Activated naive CD4-positive, alpha-beta T cell treated with anti-CD3 and anti-CD28 coated beads, Interleukin-2, amount 10 ng/mL, durations not matched to agents 7 days and 5 days (primary cell): ENCODE results near the gene DACT2.

Experiments used
- CTCF ChIA-PET: fragments of 350-600 bp; sonication (Branson Sonifier 250); formaldehyde crosslinking; loops from one replicate; lab custom pipeline; 2021; ENCODE audit warnings: antibody characterized with exemption; lab: Charles Lee
- DNase-seq: peaks from one replicate; pipeline ENCODE4 v3.0.0-alpha.2; 2020
- H3K27ac Mint-ChIP-seq: one replicate; pipeline ENCODE4 v1.8.0; 2021; ENCODE audit warnings: mild to moderate bottlenecking, moderate library complexity, mixed read lengths
- H3K27me3 Mint-ChIP-seq: one replicate; pipeline ENCODE4 v1.8.0; 2021; ENCODE audit warnings: mild to moderate bottlenecking, mixed read lengths
- H3K36me3 Mint-ChIP-seq: one replicate; pipeline ENCODE4 v1.8.0; 2021; ENCODE audit warnings: mixed read lengths
- H3K4me1 Mint-ChIP-seq: one replicate; pipeline ENCODE4 v1.8.0; 2021; ENCODE audit warnings: mixed read lengths
- H3K4me3 Mint-ChIP-seq: one replicate; pipeline ENCODE4 v1.8.0; 2021; ENCODE audit warnings: mild to moderate bottlenecking, moderate library complexity, mixed read lengths
- H3K9me3 Mint-ChIP-seq: one replicate; pipeline ENCODE4 v1.8.0; 2021; ENCODE audit warnings: mixed read lengths

DACT2 gene

DNA sequence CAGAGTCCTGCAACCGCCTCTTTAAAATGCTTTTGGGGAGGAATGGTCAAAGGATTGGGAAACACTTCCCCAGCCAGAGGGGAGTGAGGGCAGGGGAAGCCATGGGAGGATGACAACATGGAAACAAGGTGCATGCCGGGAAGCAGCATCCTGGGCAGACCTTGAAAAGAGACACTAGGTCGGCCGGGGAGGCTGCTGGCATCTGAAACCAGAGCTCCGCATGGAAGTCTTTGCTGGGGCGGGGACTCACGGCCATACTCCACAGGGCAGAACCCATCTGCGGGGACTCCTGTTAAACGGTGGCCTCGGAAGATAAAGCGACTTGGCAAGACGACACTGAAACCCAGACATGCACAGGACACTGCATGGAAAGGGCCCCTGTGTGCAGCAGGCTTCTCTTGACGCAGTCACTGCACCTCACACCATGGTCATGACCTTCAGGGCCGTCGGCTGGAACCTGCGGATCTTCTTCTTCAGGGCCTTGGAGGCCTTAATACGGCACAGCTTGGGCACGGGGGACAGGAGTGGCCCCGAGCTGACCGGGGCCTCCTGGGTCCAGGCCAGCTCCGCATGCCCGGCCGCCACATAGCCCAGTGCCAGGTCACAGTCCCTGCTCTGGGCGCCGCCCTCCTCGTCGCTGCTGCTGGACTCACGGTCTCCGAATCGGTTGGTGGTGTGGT, 12.4 kb downstream of the DACT2 start:
- Mint-ChIP-seq H3K27me3 (no peaks in the 10 kb centered on the region), H3K4me1 (no peaks in the 10 kb centered on the region), H3K36me3 (no peaks in the 10 kb centered on the region), H3K27ac (peak overlapping the region; percentile 43), H3K4me3 (no peak overlapping the region), H3K9me3 (no peaks in the 10 kb centered on the region)
- DNase-seq = no peak
- CTCF ChIA-PET = no interaction called here

- H3K27me3 Mint-ChIP-seq = peaks cover 13% of the 10 kb centered on the region
- no peak for DNase-seq
- H3K4me3 Mint-ChIP-seq = no peak overlapping the region
- CTCF ChIA-PET = no interaction called here
- H3K4me1 Mint-ChIP-seq = no peaks in the 10 kb centered on the region
- no peaks in the 10 kb centered on the region for H3K36me3 Mint-ChIP-seq
- no peaks in the 10 kb centered on the region for H3K9me3 Mint-ChIP-seq
- no peak overlapping the region for H3K27ac Mint-ChIP-seq
Observed at GRCh38 chr6:168305863-168306262, 13.7 kb downstream of the DACT2 start.

DNA sequence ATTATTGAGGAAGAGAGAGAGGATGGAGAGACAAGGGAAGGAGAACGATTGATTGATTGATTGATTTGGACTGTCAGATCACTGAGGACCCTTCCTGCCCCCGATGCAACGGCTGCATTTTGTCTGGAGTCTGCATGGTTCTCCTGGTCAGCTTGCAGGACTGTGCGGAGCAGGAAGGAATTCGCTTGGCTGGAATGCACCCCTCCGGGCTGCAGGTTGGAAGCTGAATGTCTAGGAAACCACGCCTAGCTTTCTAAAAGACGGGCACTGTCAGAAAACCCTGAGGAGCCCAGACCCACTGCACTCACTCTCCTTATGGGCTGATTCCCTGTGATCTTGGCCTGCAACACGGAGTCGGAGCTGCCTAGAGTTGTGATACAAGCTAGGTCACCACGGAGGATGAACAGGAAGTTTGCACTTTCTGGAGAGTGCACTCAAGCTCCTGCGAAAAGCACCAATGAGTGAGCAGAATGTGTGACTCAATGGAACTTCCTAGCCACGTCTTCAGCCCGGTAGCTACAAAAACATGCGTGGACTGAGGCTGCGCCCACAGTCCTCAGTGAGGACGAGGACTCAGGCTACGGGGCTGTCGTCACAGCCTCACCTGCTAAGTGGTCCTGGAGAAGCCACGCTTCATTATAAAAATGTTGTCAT, 14.4 kb downstream of the DACT2 start:
- Mint-ChIP-seq H3K27me3 (peaks cover 14% of the 10 kb centered on the region), H3K27ac (no peak overlapping the region), H3K4me1 (no peaks in the 10 kb centered on the region), H3K36me3 (no peaks in the 10 kb centered on the region), H3K9me3 (no peaks in the 10 kb centered on the region), H3K4me3 (no peak overlapping the region)
- no peak for DNase-seq
- CTCF ChIA-PET = no interaction called here

GRCh38 chr6:168304752-168305015, 14.9 kb downstream of the DACT2 start:
- Mint-ChIP-seq H3K27me3 (peaks cover 19% of the 10 kb centered on the region), H3K9me3 (no peaks in the 10 kb centered on the region), H3K4me3 (no peak overlapping the region), H3K27ac (no peak overlapping the region), H3K4me1 (no peaks in the 10 kb centered on the region), H3K36me3 (no peaks in the 10 kb centered on the region)
- no peak for DNase-seq
- CTCF ChIA-PET = no interaction called here

- no peak overlapping the region for H3K27ac Mint-ChIP-seq
- no peaks in the 10 kb centered on the region for H3K36me3 Mint-ChIP-seq
- H3K4me3 Mint-ChIP-seq = no peak overlapping the region
- no peaks in the 10 kb centered on the region for H3K9me3 Mint-ChIP-seq
- peaks cover 23% of the 10 kb centered on the region for H3K27me3 Mint-ChIP-seq
- no peak for DNase-seq
- CTCF ChIA-PET = no interaction called here
- no peaks in the 10 kb centered on the region for H3K4me1 Mint-ChIP-seq
Observed at GRCh38 chr6:168303982-168304751, 15.4 kb downstream of the DACT2 start.

DNA sequence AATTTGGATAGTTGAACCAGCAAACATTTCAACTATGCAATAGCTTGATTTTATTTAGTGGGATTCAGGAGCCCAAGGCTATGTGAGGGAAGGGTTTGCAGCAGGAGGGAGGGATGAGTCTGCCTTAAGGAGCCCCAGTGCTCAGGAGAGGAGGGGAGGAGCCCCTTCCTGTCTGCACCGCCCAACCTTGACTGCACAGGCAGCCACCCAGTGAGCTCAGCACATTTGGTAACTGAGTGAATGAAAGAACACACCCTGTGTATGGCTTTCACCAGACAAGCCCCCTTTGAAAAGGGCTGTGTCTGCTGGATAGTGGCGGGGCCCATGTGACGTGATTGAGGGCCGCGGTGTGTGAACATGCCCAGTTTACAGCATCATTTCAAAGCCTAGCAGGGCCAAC, 17.0 kb downstream of the DACT2 start:
- Mint-ChIP-seq H3K9me3 (no peaks in the 10 kb centered on the region), H3K36me3 (no peaks in the 10 kb centered on the region), H3K4me1 (no peaks in the 10 kb centered on the region), H3K27ac (no peak overlapping the region), H3K27me3 (peaks cover 23% of the 10 kb centered on the region), H3K4me3 (no peak overlapping the region)
- DNase-seq = no peak
- CTCF ChIA-PET = no interaction called here

DNA sequence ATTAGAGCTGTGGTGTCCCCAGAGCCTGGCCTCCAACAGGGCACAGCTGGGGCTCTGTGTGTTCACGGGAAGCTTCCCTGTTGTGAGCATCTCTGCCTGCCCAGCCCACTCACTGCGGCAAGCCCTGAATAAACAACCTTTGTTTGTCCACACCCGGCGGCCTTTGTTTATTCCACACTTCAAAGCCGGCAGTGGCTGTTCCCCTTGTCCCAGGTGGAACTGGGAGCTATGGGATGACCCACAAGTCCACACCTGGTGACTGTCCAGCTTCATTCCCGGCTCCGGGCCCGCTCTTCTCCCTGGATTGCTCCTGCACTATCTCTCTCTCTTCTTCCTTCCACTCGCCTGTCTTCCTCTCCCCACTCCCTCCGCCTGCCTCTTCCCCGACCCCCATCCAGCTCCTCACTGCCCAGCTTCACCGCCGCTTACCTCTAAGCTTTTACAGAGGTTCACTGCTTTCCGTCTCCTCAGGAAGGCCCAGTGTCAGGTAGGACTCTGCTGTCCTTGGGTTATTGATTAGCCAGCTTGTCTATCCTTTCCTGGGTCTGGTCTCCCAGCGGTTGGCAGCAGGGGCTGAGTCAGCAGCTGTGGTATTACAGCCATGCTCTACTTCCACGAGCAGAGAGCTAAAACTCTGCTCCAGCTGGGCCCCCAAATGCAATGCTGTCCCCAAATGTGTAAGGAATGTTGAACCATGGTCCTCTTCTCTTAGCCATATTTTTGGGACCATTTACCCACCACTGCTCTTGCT, 17.8 kb downstream of the DACT2 start:
- Mint-ChIP-seq H3K4me3 (no peak overlapping the region), H3K4me1 (no peaks in the 10 kb centered on the region), H3K9me3 (no peaks in the 10 kb centered on the region), H3K36me3 (no peaks in the 10 kb centered on the region), H3K27ac (no peak overlapping the region), H3K27me3 (peaks cover 23% of the 10 kb centered on the region)
- CTCF ChIA-PET = no interaction called here
- DNase-seq = no peak

- H3K27me3 Mint-ChIP-seq = peaks cover 25% of the 10 kb centered on the region
- H3K4me1 Mint-ChIP-seq = no peaks in the 10 kb centered on the region
Observed at GRCh38 chr6:168300975-168301647, 18.5 kb downstream of the DACT2 start.

DNA sequence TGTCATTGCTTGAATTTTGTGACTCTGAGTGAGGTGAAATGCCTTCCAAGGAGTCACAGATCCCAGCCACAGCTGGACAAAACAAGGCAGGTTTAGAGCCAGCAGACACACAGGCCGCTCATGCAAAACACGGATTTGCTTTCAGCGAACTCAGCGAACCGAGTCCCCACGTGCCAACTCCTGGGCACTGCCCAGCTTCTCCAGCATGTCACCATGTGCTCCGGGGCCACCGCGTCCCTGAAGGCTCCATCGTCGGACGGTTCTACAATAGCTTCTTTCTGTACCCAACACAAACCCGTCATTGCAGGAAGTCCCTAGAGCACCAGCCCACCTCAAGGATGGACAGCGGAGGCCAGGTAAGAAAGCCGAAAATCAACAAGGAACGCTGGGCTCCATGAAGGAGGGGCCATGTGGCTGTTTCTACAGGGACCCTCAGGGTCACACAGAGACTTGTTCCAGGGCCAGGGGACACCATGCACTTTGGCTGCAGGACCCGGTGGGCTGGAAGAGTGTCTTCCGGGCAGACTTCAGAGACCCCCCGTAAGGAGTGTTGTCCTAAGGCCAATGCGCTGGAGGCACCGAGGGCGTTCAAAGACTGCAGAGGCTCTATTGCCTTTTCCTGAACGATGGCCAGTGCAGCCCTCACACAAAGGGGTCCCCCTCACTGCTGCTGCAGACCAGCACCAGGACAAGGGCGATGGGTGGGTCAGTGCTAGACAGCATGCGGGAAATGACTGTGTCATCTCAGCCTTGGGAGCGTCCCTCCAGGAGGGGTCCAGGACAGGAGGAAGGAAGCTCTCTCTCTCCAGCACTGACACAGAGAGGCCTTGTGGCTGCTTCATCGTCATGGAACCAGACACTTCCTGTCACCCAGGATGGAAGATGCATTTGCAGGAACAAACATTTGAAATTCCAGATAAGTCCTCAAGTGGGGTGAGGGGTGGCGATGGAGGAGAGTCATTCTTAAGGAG, 19.8 kb downstream of the DACT2 start:
- H3K4me1 Mint-ChIP-seq = no peaks in the 10 kb centered on the region
- DNase-seq = no peak
- no peaks in the 10 kb centered on the region for H3K9me3 Mint-ChIP-seq
- peaks cover 30% of the 10 kb centered on the region for H3K27me3 Mint-ChIP-seq
- no peak overlapping the region for H3K4me3 Mint-ChIP-seq
- no peak overlapping the region for H3K27ac Mint-ChIP-seq
- CTCF ChIA-PET = no interaction called here
- H3K36me3 Mint-ChIP-seq = no peaks in the 10 kb centered on the region

More at GRCh38 chr6:168300975-168301647, 18.5 kb downstream of the DACT2 start:
- DNase-seq = no peak
- H3K36me3 Mint-ChIP-seq = no peaks in the 10 kb centered on the region
- H3K9me3 Mint-ChIP-seq = no peaks in the 10 kb centered on the region
- no peak overlapping the region for H3K4me3 Mint-ChIP-seq
- CTCF ChIA-PET = no interaction called here
- H3K27ac Mint-ChIP-seq = no peak overlapping the region

DNA sequence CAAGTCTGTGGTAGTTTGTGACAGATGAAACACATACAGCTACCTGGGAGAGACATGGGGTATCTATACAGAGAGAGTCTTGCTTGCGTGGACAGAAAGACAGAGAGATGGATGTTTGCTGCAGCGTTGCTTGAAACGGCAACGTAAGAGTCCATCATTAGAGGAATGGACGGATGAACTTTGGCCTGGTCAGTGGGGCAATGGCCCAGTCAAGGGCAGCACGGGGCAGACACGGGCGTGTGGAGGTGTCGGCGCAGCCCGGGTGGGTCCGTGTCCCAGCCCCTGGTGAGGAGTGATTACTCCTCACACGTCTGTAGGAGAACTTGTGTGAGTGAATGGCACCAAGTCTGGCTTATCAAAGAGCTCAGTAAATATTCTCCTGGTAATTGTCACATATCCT, 21.9 kb downstream of the DACT2 start:
- H3K27ac Mint-ChIP-seq = no peak overlapping the region
- CTCF ChIA-PET = no interaction called here

DNA sequence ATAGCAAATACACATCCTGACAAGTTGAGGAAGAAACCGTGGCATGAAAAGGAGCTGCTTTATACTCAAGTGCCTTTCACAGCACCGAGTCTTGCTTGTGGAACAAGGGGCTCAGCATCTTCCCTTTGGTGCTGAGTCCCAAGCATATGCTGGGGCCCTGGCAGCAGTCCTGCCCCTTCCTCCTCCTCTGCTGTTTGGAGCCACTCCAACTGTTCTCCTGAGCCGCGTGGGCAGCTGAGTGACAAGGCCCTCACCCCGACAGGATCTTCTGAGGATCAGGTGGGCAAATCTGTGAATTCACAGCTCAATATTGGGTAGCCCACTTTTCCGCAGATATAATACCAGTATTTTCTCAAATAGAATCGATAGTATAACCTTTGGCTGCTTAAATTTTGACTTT, 24.7 kb downstream of the DACT2 start:
- H3K9me3 Mint-ChIP-seq = peaks cover under 1% of the 10 kb centered on the region
- no peak overlapping the region for H3K27ac Mint-ChIP-seq
- peaks cover 18% of the 10 kb centered on the region for H3K27me3 Mint-ChIP-seq
- H3K4me3 Mint-ChIP-seq = no peak overlapping the region
- no peaks in the 10 kb centered on the region for H3K4me1 Mint-ChIP-seq
- no peak for DNase-seq
- no peaks in the 10 kb centered on the region for H3K36me3 Mint-ChIP-seq
- CTCF ChIA-PET = no interaction called here

More for the DNA sequence above, 21.9 kb downstream of the DACT2 start:
- Mint-ChIP-seq H3K4me3 (no peak overlapping the region), H3K4me1 (no peaks in the 10 kb centered on the region), H3K27me3 (peaks cover 35% of the 10 kb centered on the region), H3K36me3 (no peaks in the 10 kb centered on the region), H3K9me3 (no peaks in the 10 kb centered on the region)
- DNase-seq = no peak

- CTCF ChIA-PET = no interaction called here
- H3K27me3 Mint-ChIP-seq = peaks cover 13% of the 10 kb centered on the region
- no peak for DNase-seq
- no peak overlapping the region for H3K27ac Mint-ChIP-seq
- no peak overlapping the region for H3K4me3 Mint-ChIP-seq
- no peaks in the 10 kb centered on the region for H3K4me1 Mint-ChIP-seq
- peaks cover 3% of the 10 kb centered on the region for H3K9me3 Mint-ChIP-seq
- no peaks in the 10 kb centered on the region for H3K36me3 Mint-ChIP-seq
Observed at GRCh38 chr6:168293636-168294530, 25.7 kb downstream of the DACT2 start.
